HG03571 (cell line): Measurements from ENCODE around the gene SCN2B.

Experiments
- ATAC-seq: cut with Tn5 transposase; IDR thresholded peaks from one replicate; pipeline ENCODE4 v1.9.1; 2021; ENCODE audit not compliant: unreplicated experiment

Gene SCN2B

GRCh38 chr11:118154641-118155040, 21.8 kb downstream of the SCN2B start:
- no peak for ATAC-seq

- ATAC-seq: no peak
These were observed 22.5 kb downstream of the SCN2B start for GRCh38 chr11:118153976-118154375.

GRCh38 chr11:118153516-118153915, 22.9 kb downstream of the SCN2B start:
- no peak for ATAC-seq

- no peak for ATAC-seq
These were observed 23.6 kb downstream of the SCN2B start, which contains the start of gene SCN4B for GRCh38 chr11:118152552-118153471. Gene SCN4B (minus strand): TSS chr11:118152823. CDS start chr11:118152673, 150 bp downstream.

GRCh38 chr11:118152020-118152551, 24.4 kb downstream of the SCN2B start:
- no peak for ATAC-seq

GRCh38 chr11:118151431-118151830, 25.0 kb downstream of the SCN2B start:
- no peak for ATAC-seq

- ATAC-seq: no peak
These were observed 26.9 kb downstream of the SCN2B start for GRCh38 chr11:118149493-118149892.

GRCh38 chr11:118148856-118149255, 27.6 kb downstream of the SCN2B start:
- no peak for ATAC-seq

- ATAC-seq: no peak
These were observed 28.2 kb downstream of the SCN2B start for GRCh38 chr11:118148240-118148639.

- no peak for ATAC-seq
These were observed 28.9 kb downstream of the SCN2B start for GRCh38 chr11:118147502-118147901.

- no peak for ATAC-seq
These were observed 29.9 kb downstream of the SCN2B start for GRCh38 chr11:118146554-118146953.

- peak; percentile 65 for ATAC-seq
These were observed 30.9 kb downstream of the SCN2B start for GRCh38 chr11:118145285-118146227.

GRCh38 chr11:118144301-118145268, 31.9 kb downstream of the SCN2B start:
- ATAC-seq: no peak

- no peak for ATAC-seq
These were observed 32.7 kb downstream of the SCN2B start for GRCh38 chr11:118143661-118144185.

- ATAC-seq: no peak
These were observed 33.6 kb downstream of the SCN2B start for GRCh38 chr11:118142809-118143208.

GRCh38 chr11:118142081-118142480, 34.4 kb downstream of the SCN2B start:
- ATAC-seq: no peak

- no peak for ATAC-seq
These were observed 36.9 kb downstream of the SCN2B start for GRCh38 chr11:118139578-118139977.

GRCh38 chr11:118138839-118139420, 37.5 kb downstream of the SCN2B start:
- no peak for ATAC-seq

GRCh38 chr11:118136801-118137200, 39.6 kb downstream of the SCN2B start:
- no peak for ATAC-seq
